Cardiac muscle cell (in vitro differentiated cells and primary cell): ENCODE measurements around the gene HS3ST3A1. TPM values are rescaled to one million over a fixed set of nuclear protein-coding genes. Genes with fewer than 3 reads are reported as not detected.

Experiments used
- DNase-seq, 2 donors: peaks; one replicate each; pipeline versions ENCODE4 v3.0.0 to v3.0.0-alpha.2; 2010 to 2017; ENCODE audit warnings: low read depth in 1 of 2, low spot score in 1 of 2
- H3K27ac ChIP-seq: fragments of 200-600 bp; sonication (generic); 2 replicates; pipeline ENCODE4 v1.5.1; 2016
- H3K27me3 ChIP-seq: fragments of 200-600 bp; sonication (generic); 2 replicates; pipeline ENCODE4 v1.6.0; 2016; ENCODE audit warnings: control low read depth
- H3K36me3 ChIP-seq: fragments of 200-600 bp; sonication (generic); 2 replicates; pipeline ENCODE4 v1.5.1; 2016; ENCODE audit warnings: control low read depth
- H3K4me1 ChIP-seq: fragments of 200-600 bp; sonication (generic); 2 replicates; pipeline ENCODE4 v1.8.1; 2017; ENCODE audit warnings: low read depth, mild to moderate bottlenecking, mixed run types
- H3K4me3 ChIP-seq: fragments of 200-600 bp; sonication (generic); 2 replicates; pipeline ENCODE4 v1.5.1; 2016; ENCODE audit warnings: mild to moderate bottlenecking
- H3K9me3 ChIP-seq: fragments of 200-600 bp; sonication (generic); 2 replicates; pipeline ENCODE4 v1.5.1; 2017; ENCODE audit warnings: low read depth, mild to moderate bottlenecking, control low read depth
- CTCF ChIP-seq: IDR thresholded peaks from 2 replicates; pipeline ENCODE4 v1.5.1; 2012; ENCODE audit warnings: low read depth, mild to moderate bottlenecking, low read length
- polyA plus RNA-seq: library from polyadenylated mRNA; unstranded; fragments of >200 nt; fragmentation: Nextera tagmentation; extraction: Ambion mirVana; gene quantifications from 2 replicates; pipeline ENCODE4 v1.2.1, GENCODE V29; 2016
- total RNA-seq: library from RNA; depleted of rRNA; stranded (reverse); fragments of >200 nt; gene quantifications from 2 replicates; pipeline ENCODE4 v1.2.3, GENCODE V29; 2016

HS3ST3A1 gene
- total and polyA plus RNA-seq, 2 experiments from 2014 or later: 8.2 to 20.6 TPM

GRCh38 chr17:13513039-13513405 is 88.7 kb downstream of the HS3ST3A1 start:
- Histone ChIP-seq H3K9me3 (no peaks in the 10 kb centered on the region), H3K27me3 (no peaks in the 10 kb centered on the region), H3K27ac (peak overlapping the region; percentile 3), H3K36me3 (no peaks in the 10 kb centered on the region), H3K4me3 (no peak overlapping the region), H3K4me1 (peaks cover 38% of the 10 kb centered on the region)
- no peak for TF ChIP-seq CTCF
- peak; percentile 71 to 75 for DNase-seq

GRCh38 chr17:13510062-13510461 is 91.7 kb downstream of the HS3ST3A1 start:
- peak overlapping the region; percentile 34 for H3K27ac ChIP-seq
- H3K4me3 ChIP-seq: no peak overlapping the region
- DNase-seq: peak; percentile 26 to 63
- no peaks in the 10 kb centered on the region for H3K36me3 ChIP-seq
- peaks cover 44% of the 10 kb centered on the region for H3K4me1 ChIP-seq
- H3K27me3 ChIP-seq: no peaks in the 10 kb centered on the region
- no peak for TF ChIP-seq CTCF
- H3K9me3 ChIP-seq: no peaks in the 10 kb centered on the region

GRCh38 chr17:13509527-13509926 is 92.2 kb downstream of the HS3ST3A1 start:
- no peaks in the 10 kb centered on the region for H3K27me3 ChIP-seq
- peak in 1 of 2 donors; percentile 66 for DNase-seq
- H3K4me3 ChIP-seq: no peak overlapping the region
- H3K9me3 ChIP-seq: no peaks in the 10 kb centered on the region
- no peak for TF ChIP-seq CTCF
- H3K36me3 ChIP-seq: no peaks in the 10 kb centered on the region
- peak overlapping the region; percentile 34 for H3K27ac ChIP-seq
- peaks cover 49% of the 10 kb centered on the region for H3K4me1 ChIP-seq

- no peaks in the 10 kb centered on the region for H3K27me3 ChIP-seq
- H3K27ac ChIP-seq: no peak overlapping the region
- no peak for TF ChIP-seq CTCF
These were observed 92.8 kb downstream of the HS3ST3A1 start for GRCh38 chr17:13508896-13509295.

GRCh38 chr17:13503526-13503925 is 98.2 kb downstream of the HS3ST3A1 start:
- DNase-seq: no peak
- no peak for TF ChIP-seq CTCF
- H3K36me3 ChIP-seq: no peaks in the 10 kb centered on the region

More at GRCh38 chr17:13508896-13509295, 92.8 kb downstream of the HS3ST3A1 start:
- H3K4me1 ChIP-seq: peaks cover 50% of the 10 kb centered on the region
- peak in 1 of 2 donors; percentile 56 for DNase-seq
- H3K36me3 ChIP-seq: no peaks in the 10 kb centered on the region
- H3K9me3 ChIP-seq: no peaks in the 10 kb centered on the region
- no peak overlapping the region for H3K4me3 ChIP-seq

GRCh38 chr17:13502263-13502662 is 99.5 kb downstream of the HS3ST3A1 start:
- no peak for DNase-seq
- Histone ChIP-seq H3K4me1 (peaks cover 12% of the 10 kb centered on the region), H3K27ac (no peak overlapping the region), H3K27me3 (no peaks in the 10 kb centered on the region), H3K9me3 (no peaks in the 10 kb centered on the region), H3K36me3 (no peaks in the 10 kb centered on the region), H3K4me3 (no peak overlapping the region)
- TF ChIP-seq CTCF: no peak

More at GRCh38 chr17:13503526-13503925, 98.2 kb downstream of the HS3ST3A1 start:
- Histone ChIP-seq H3K27ac (no peak overlapping the region), H3K4me3 (no peak overlapping the region), H3K4me1 (peaks cover 12% of the 10 kb centered on the region), H3K27me3 (no peaks in the 10 kb centered on the region), H3K9me3 (no peaks in the 10 kb centered on the region)
